GM21526 (cell line): ENCODE measurements around the gene CEP72.
"Not testable (repeated sequence)": the region's sequence is repeated elsewhere in the genome, so short reads cannot be mapped to it uniquely, and the experiment has no call there.

ENCODE experiments used
- ATAC-seq: cut with Tn5 transposase; IDR thresholded peaks from one replicate; pipeline ENCODE4 v1.9.1; 2021; ENCODE audit warnings: moderate library complexity; ENCODE audit not compliant: unreplicated experiment, low FRiP score

Gene CEP72

DNA sequence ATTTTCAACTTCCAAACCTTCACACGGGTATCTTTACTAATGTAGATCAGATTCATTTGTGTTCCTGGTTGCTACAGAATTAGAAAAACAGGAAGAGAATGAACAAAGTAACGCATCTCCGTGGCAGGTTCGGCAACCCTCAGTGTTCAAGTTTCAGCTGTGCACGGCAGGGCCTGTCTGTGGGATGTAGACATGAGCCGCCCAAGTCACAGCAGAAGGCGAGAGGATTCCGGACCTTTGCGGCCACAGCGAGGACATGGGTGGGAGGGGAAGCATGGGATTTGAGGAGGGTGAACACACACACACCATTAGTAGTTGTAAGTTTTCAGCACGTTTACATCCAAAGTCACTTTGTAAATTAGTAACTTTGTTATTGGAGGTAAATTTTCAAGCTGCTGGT lies 31.7 kb upstream of the CEP72 start:
- no peak for ATAC-seq

DNA sequence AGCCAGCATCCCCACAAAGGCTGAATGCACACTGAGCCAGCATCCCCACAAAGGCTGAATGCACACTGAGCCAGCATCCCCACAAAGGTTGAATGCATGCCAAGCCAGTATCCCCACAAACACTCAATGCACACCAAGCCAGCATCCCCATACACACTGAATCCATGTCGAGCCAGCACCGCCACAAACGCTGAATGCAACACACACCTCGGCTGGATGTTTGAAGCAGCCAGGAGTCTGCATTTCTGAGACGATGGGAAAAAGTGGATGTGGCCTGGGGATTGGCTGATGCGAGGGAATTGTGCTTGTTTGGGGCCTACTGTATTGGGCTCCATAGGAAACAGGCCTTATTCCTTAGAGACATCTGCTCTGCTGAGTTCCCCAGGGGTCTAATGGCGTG lies 30.9 kb upstream of the CEP72 start:
- ATAC-seq: no peak

DNA sequence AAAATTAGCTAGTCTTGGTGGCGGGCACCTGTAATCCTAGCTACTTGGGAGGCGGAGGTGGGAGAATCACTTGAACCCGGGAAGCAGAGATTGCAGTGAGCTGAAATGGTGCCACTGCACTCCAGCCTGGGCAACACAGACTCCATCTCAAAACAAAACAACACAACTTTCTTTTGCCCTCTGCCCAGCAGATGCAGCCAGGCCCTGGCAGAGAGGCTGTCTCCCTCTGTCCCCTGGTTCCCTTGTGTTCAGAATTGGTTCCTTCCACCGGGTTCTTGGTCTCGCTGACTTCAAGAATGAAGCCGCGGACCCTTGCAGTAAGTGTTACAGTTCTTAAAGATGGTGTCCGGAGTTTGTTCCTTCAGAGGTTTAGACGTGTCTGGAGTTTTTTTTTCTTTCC lies 30.2 kb upstream of the CEP72 start:
- no peak for ATAC-seq

DNA sequence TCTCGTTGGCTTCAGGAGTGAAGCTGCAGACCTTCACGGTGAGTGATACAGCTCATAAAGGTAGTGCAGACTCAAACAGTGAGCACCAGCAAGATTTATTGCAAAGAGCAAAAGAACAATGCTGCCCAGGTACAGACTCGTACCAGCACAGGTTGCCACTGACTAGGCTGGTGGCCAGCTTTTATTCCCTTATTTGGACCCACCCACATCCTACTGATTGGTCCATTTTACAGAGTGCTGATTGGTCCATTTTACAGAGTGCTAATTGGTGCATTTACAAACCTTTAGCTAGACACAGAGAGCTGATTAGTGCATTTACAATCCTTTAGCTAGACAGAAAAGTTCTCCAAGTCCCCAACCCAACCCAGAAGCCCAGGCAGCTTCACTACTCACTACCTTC lies 29.7 kb upstream of the CEP72 start:
- not testable (repeated sequence) for ATAC-seq

DNA sequence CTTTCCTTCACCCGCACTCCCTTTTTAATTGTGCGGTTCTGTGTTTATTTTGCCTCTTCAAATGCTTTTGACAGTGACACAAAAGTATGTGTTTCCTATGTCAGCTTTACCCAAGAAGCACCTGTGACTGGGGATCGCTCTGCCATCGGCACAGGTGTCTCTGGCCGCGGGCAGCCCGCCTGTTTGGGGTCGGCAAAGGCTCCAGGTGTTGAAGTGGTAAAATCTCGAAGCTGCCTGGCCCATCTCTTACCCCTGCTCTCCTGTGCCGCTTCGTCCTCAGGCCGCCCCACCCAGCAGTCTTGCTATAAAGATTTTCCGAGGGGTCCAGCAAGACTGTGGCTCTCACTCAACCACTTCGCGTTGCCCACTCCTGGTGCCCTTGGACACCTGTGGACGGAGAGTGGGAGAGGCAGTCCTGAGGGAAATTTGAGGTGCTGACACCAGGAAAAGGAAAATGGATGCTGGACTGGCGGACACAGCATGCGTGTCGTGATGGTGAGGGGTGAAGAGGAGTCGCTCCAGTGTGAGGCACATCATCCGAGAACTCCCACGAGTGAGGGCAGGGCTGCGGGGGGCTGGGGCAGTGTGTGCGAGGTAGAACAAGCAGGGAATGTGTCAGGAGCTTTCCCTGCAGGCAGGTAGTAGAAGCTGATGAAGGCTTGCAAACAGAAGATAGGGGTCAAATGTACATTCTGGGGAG lies 29.1 kb upstream of the CEP72 start:
- no peak for ATAC-seq

DNA sequence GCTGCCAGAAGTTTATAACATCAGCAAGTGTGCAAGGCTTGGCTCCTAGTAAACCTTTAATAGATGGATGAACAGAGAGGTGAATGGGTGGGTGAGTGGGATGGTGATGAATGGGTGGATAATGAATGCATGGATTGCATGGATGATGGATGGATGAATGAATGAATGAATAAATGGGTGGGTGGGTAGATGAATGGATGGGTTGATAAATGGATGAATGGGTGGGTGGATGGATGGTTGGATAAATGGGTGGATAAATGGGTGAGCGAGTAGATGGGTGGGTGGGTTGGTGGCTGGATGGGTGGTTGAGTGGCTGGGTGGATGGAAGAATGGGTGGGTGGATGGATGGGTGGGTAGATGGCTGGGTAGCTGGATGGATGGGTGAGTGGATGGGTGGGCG lies 28.5 kb upstream of the CEP72 start:
- no peak for ATAC-seq

DNA sequence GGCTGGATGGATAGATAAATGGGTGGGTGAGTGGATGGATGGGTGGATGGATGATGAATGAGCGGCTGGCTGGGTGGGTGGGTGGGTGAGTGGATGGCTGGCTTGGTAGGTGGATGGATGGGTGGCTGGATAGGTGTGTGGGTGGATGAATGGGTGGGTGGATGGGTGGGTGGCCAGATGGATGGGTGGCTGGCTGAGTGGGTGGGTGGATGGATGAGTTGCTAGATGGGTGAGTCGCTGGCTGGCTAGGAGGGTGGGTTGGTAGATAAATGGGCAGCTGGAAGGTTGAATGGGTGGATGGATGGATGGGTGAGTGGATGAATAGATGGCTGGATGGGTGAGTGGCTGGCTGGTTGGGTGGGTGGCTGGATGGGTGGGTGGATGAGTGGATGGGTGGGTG lies 27.9 kb upstream of the CEP72 start:
- no peak for ATAC-seq

DNA sequence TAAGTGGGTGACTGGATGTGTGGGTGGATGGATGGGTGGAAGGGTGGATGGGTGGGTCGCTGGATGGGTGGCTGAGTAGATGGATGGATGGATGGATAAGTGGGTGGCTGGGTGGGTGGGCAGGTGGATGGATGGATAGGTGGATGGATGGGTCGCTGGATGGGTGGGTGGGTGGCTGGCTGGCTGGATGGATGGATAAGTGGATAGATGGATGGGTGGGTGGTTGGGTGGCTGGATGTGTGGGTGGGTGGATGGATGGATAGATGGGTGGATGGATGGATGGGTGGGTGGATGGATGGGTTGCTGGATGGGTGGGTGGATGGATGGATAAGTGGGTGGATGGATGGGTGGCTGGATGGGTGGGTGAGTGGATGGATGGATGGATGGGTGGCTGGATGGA lies 27.3 kb upstream of the CEP72 start:
- ATAC-seq: no peak

DNA sequence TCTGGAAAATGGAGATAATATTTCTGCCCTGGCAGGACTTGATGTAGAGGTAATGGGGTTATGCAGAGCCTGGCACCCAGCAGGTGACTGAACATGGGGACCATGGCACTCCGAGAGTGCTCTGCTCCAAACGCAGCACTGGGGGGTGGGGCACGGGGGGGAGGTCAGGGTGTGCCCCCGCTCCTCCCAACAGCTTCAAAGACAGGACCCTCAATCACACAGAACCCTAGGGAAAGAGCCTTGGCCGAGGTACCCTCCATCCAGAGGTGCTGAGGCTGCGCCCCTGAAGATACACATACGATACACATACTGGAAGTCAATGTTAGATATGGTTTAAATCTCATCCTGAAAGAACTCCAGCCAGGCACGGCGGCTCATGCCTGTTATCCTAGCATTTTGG lies 26.6 kb upstream of the CEP72 start:
- no peak for ATAC-seq

DNA sequence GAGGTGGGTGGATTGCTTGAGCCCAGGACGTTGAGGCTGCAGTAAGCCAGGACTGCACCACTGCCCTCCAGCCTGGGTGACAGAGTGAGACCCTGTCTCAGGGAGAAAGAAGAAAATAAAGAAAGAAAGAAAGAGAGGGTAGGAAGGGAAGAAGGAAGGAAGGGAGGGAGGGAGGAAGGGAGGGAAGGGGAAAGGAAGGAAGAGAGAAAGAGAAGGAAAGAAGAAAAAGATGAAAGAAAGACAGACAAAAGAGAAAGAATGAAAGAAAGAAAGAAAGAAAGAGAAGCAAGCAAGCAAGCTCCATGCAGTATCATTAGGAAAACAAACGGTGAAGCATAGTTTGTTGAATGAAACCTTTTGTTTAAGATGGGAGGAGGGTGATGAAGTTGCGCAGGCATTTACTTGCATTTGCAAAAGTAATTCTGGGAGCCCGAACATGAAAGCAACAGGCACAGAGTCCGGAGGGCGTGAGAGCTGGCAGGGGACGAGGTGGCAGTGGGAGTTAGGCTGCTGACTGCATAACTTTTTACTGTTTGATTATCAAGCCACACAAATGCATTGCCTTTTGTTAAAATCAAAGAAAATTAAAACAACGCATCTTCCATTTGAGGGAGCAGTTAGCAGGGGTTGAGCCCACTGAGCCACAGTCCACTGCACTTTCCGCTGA lies 26.0 kb upstream of the CEP72 start:
- ATAC-seq: no peak

DNA sequence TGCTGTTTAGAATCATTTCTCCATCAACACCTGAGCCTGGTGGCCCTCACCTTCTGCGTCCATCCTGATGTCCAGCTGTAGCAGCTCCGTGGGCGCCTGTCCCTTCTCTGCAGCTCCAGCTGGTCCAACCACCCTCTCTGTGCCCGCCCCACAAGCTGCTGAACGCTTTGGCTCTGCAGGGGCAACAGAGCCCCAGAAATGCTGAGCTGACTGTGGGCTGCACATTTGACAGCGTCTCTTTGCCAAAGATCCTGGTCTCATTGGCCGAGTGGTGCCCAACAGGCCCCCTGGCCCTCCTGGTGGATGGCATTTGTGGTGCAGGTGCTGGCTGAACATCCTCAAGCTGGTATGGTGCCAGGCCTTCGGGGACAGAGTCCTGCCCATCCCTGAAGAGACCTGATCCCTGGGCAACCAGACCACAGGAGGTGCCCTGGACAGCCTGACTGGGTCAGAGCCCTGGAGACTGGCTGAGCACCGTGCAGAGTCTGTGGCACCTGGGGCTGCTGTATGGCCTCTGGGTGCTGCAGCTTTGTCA lies 25.3 kb upstream of the CEP72 start:
- no peak for ATAC-seq

DNA sequence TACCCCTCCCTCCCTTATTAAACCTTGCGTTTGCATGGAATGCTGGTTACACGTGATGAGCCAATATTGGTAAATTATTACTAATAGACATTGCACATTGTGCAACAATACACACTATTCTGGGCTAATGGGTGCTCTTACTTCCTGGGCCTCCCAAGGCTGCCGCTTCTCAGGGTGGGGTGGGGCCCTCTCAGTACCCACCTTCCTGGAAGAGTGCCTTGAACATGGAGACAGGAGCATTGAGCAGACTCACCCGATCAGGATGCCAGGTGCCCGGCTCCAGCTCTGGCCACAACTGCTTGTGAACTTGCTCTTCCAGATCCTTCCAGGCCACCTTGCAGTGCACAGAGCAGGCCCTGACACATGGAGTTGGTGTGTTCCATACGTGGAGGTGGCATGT lies 24.7 kb upstream of the CEP72 start:
- no peak for ATAC-seq

DNA sequence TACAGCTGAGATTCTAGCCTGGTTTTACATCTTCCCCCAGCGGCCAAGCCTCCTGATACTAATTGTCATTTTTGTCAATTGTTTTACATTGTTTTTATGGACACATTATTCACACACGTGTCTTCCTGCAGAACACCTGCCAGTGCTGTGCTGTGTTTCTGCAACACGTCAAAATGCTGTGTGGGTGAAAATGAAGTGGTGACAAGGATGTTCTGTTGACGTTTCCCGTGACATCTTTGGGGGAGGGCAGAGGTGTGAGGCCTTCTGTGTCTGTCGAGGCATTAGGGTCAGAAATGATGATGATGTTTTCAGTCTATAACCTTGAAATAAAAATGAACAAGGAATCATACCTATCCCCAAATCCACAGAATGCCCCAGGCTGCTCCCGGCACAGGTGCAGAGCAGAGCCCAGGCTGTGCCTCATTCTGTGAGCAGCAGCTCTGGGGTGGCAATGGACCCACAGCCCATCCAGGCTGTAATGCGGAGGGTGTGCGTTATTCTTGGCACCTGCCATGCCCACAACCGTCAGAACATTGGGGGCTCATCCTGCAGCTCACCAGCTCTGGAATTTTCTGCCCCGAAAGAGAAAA lies 23.6 kb upstream of the CEP72 start:
- ATAC-seq: no peak

DNA sequence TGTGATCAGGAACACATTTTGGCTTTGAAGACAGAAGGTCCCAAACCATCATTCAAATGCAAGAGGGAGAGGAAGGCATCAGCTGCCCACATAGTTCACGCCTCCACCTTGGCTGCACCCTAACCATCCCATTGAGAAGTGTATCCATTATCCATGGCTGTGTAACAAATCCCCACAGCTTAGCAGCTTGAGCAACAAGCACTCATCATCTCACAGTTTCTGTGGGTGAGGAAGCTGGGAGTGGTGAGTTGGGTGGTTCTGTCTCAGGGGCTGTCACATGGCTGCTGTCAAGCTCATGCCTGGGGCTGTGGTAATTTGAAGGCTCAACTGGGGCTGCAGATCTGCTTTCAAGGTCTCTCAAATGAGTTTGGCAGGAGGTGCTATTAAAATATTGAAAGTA lies 23.0 kb upstream of the CEP72 start:
- ATAC-seq: no peak

DNA sequence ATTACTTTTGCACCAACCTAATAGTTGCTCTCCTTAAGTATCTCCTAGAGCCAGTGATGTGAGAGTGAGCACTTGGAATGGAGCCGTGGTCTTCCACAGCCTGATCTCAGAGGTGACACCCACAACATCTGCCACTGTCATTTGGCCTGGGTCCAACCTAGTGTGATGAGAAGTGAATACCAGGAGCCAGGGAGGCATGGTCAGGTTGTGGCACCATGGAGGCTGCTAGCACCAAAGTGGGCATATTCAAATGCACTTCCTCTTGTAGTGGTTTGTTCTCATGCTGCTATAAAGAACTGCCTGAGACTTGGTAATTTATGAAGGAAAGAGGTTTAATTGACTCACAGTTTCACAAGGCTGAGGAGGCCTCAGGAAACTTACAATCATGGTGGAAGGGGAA lies 22.6 kb upstream of the CEP72 start:
- ATAC-seq: no peak

DNA sequence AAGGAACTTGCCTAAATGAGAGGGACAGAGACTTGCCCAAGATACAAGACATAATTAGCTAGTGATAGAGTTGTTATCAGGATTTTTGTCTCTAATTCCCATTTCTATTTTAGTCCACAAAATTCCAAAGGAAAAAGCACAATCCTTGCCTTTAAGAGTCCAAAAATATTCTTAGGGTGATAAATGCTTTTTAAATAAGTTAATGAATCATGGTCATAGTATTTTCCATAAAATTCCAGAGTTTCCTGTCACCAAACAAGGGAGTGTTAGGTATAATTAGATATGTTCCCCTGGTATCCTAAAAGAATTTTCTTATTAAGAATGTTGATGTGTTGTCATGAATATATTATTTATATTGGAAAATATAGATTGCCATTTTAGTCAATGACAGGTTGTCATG lies 21.8 kb upstream of the CEP72 start:
- ATAC-seq: no peak

DNA sequence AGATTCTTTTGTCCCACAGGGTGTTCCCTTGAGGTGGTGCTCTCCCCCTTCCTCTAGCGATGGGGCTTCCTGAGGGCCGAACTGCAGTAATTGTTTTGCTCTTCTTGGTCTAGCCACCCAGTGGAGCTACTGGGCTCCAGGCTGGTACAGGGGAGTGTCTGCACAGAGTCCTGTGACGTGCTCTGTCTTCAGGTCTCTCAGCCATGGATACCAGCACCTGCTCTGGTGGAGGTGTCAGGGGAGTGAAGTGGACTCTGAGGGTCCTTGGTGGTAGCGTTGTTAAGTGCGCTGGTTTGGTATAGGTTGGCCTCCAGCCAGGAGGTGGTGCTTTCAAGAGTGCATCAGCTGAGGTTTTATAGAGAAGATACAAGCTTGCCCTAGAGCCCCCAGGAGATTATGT lies 20.4 kb upstream of the CEP72 start:
- ATAC-seq: no peak

DNA sequence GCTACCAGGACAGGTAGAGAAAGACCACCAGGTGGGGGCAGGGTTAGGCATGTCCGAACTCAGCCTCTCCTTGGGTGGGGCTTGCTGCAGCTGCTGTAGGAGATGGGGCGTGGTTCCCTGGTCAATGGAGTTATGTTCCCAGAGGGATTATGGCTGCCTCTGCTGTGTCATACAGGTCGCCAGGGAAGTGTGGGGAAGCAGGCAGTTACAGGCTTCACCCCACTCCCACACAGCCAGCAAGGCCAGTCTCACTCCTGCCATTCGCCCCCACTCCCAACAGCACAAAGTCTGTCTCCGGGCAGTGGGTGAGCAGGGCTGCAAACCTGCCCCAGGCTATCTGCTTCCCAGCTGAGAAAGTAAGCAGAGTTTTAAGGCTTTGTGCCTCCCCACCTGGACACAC lies 20.0 kb upstream of the CEP72 start:
- ATAC-seq: no peak

DNA sequence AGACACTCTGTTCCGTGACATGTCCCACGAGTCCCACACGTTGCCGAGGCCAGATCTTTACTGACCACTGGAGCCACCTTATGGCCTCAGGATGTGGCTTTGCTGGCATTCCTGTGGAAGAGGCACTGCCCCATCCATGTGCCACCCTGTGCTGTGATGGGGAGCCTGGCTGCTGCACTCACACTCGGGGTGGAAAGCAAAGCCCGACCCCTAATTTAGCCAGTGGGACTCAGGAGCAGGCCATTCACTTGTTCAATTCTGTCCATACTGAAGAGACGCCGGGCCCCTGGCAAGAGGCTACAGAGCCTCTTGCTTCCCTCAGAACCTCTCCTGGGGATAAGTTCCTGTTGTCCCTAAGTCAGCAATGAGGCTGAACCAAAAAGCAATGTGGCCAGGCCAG lies 18.6 kb upstream of the CEP72 start:
- no peak for ATAC-seq

DNA sequence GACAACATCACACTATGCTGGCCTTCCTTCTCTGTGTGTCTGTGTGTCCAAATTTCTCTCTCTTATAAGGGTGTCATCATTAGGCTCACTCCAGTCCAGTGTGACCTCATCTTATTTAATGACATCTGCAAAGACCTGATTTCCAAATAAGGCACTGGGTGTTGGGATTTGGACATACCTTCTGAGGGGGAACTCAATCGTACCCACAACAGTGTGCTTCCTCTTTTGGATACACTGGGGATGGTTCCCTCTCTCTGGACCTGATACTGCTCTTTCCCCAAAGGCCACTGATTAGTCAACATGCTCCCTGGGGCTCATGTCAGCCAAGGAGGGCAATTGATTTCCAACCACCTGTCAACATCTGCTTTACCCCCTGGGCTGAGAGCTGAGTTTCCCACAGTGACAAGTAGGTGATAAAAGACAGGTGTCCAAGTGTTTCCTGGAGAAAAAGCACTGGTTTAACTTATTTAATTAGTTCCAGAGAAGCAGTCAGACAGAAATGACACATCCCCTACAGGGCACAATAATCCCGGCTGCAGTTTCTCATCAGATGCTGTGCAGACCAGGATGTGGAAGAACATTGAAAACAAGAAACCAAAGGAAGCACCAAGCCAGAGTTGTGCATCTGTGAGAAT lies 17.8 kb upstream of the CEP72 start:
- ATAC-seq: no peak

DNA sequence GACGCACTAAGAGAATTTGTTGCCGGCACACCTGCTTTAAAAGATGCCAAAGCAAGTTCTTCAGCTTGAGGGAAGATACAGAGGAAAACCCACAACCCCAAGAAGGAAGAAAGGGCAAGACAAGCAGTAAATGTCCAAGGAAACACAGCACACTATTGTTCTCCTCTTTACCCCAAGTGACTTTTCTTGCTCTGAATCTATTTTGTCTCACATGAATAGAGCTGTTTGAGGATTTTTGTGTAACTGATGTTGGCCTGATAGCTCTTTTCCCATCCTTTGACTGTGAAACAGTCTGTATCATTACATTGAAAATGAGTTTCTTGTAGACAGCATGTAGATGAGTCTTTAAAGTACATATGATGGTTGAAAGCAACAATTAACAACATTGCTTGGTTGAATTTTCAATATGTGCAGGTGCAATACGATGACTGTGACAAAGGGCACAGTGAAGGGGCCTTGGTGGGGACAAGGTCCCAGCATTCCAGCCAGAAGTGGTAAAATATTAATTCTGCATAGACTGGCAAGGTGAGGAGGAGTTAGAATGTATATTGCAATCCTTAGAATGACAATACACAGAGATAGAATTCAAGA lies 16.8 kb upstream of the CEP72 start:
- ATAC-seq: no peak
